TTC549 (cell line): ENCODE results near the gene MICALL1.

ENCODE experiments used
- FAIRE-seq: peaks from 2 replicates; lab custom pipeline; 2012; peaks lifted over from hg19 to GRCh38; lab: Jason Lieb, UNC

Gene MICALL1

DNA sequence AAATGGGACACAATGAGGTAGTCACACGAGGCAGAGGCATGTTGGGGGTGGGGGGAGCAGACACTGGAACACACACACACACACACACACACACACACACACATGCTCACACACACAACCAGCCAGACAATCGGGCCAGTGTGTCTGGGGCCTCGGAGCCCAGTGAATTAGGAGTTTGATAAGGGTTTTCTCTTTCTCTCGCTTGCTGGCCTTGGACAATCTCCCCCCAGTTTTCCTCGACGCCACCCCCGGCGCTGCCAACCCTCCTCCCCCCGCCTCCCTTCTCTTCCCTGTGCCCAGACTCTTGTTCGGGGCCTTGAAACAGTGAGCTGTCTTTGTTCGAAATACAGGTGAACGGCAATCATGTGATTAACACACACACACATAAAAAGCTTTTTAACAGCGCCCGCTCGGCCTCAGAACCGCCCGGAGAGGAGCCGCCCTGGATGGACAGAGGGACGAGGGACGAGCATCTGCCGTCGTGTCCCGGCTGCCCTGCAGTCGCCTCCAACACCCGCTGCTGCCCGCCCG is 79.7 kb downstream of the MICALL1 start:
- FAIRE-seq = no peak

DNA sequence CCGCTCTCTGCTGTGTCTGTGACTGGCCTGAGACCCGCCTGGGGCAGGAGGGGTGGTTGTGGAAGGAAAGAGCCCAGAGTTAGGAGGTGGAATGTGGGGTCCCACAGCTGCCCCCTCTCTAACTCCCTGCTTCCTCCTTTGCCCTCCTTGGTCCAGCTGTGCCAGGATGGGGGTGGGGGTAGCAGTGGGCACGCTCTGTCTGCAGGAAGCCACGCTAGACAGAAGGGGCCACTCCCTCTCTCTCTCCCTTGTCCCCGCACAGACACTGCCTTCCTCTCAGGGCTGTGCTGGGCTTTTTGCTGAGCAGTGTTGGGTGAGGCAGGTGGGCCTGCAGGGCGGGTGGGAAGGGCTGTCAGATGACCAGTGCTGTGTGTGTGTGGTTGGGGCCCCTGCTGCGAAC is 80.3 kb downstream of the MICALL1 start:
- FAIRE-seq = no peak

DNA sequence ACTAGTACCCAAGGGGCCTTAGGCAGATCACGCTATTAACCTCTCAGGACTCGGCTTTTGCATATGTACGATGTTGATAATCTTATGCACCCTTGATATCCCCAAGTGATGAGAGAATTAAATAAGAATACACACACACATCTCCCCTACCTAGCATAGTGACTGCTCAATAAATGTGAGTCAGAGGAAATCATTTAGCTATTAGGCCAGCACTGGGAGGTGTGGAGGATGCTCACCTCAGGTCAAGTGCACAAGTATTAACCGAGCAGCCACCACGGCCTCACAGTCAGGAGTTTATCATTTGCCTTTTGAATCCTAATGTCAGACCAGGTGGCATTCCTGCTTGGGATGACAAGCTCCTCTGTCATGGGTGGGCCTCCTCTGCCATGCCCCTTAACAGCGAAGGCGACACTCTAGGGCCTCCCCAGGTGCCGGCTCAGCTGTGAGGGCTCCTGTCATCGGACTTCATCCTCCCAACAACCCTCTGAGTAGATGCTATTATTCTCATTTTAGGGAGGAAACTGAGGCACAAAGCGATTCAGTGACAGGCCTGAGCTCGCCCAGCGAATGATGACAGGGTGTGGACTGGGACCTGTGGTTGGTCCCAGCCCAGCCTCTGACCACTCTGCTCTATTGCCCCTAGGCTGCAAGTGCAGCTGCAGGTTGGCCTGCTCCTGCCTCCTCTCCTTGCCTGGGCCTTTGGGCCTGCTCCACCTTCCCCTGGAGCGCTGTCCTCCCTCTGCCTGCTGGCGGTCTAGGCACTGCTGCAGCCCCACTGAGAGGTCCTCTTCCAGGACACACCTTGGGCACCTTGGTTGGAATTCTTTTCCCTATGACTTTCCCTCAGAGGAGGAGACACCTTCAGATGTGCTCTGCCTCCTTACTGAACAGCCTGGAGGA is 83.3 kb downstream of the MICALL1 start:
- FAIRE-seq = no peak

DNA sequence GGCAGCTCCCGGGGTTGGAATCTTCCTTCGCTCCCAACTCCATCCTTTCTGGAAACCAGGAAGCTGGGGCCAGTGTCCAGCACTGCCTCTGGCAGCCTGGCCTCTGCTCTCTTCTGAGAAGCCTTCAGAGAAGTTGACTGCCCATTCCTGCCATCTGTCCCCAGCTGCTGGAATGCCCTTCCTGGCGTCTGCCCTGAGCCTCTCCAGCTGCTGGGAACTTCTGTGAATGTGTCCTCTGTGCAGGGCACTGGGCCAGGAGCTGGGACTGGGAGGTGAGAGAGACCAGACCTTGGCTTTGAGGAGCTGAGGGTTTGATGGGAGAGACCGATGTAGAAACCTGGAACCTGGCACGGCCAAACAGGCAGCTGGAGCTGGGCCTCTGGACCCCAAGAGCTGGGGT is 84.2 kb downstream of the MICALL1 start:
- no peak for FAIRE-seq

DNA sequence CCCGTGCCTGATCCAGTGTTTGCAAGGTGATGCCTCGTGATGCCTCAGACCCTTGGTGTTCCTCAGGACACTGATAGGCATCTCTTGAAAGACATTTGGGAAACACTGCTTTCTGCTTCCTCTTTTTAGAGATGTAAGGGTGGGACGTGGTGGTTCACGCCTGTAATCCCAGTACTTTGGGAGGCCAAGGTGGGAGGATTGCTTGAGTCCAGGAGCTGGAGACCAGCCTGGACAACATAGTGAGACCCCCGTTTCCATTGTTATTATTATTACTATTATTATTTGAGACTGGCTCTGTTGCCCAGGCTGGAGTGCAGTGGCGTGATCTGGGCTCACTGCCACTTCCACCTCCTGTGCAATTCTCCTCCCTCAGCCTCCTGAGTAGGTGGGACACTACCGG is 84.8 kb downstream of the MICALL1 start:
- no peak for FAIRE-seq

DNA sequence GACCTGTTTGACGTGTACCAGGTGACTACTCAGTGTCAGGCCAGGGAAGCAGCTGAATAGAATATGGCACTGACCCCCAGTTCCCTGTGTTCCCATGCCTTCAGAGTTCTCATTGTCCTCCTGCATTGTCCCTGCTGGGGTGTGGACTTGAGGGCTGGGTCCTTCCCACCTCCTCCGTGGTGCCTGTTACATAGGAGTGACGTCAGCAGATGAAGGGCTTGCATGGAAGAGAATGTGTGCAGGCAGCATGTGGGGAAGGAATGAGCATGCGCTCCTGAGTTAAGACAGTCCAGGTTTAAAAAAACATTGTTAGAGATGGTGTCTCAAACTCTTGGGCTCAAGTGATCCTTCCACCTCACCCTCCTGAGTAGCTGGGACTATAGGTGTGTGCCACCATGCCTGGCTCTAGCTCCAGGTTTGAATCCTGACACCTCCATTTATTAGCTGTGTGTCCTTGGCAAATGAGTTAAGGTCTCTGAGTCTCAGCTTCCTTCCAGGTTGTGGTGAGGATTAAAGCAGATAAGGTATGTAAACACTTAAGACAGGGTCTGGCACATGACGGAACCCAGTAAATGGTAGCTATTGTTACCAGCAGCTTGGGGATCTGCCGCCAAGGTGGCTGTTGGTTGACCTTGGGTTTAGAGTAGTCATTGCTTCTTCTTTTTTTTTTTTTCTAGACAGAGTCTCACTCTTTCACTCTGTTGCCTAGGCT is 85.8 kb downstream of the MICALL1 start:
- FAIRE-seq = no peak
